Measurements from ENCODE around the gene COMMD7.
A peak's percentile ranks its signal among the peaks of the same experiment; 100 is the strongest.
"Not testable (repeated sequence)": the region's sequence is repeated elsewhere in the genome, so short reads cannot be mapped to it uniquely, and the experiment has no call there.

COMMD7 gene

GRCh38 chr20:32772046-32772445, 28.8 kb upstream of the COMMD7 start:
- no peak for DNase-seq
- intact Hi-C loops (cut with DNase I), result no loop called here

DNA sequence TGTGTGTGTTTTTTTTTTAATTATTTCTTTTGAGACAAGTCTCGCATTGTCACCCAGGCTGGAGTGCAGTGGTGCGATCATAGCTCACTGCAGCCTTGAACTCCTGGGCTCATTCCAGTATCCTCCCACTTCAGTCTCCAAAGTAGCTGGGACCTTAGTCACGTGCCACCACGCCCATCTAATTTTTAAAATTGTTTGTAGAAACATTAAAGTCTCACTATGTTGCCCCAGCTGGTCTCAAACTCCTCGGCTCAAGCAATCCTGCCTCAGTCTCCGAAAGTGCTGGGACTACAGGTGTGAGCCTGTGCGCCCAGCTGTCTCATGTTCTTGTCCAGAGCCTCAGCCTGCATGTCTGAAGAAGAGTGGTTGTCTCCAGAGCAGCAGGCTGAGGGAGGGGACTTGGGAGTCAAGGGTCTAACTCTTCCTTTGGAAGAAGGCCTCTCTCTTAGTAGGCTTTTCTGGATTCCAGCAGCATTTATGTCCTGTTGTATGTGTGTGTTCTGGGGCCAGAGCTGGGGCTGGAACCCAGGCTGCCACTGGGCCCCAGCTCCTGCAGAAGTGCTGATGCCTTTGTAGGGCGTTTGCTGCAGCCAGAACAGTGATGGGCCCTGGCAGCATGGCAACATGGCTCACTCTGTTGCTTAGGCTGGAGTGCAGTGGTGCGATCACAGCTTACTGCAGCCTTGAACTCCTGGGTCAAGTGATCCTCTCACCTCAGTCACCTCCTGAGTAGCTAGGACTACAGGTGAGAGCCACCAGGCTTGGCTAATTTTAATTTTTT, 24.3 kb upstream of the COMMD7 start:
- intact Hi-C loops (cut with DNase I), result no loop called here
- no peak for DNase-seq

GRCh38 chr20:32765230-32765875, 22.1 kb upstream of the COMMD7 start:
- intact Hi-C loops (cut with DNase I); DNase-seq: not testable (repeated sequence)

DNA sequence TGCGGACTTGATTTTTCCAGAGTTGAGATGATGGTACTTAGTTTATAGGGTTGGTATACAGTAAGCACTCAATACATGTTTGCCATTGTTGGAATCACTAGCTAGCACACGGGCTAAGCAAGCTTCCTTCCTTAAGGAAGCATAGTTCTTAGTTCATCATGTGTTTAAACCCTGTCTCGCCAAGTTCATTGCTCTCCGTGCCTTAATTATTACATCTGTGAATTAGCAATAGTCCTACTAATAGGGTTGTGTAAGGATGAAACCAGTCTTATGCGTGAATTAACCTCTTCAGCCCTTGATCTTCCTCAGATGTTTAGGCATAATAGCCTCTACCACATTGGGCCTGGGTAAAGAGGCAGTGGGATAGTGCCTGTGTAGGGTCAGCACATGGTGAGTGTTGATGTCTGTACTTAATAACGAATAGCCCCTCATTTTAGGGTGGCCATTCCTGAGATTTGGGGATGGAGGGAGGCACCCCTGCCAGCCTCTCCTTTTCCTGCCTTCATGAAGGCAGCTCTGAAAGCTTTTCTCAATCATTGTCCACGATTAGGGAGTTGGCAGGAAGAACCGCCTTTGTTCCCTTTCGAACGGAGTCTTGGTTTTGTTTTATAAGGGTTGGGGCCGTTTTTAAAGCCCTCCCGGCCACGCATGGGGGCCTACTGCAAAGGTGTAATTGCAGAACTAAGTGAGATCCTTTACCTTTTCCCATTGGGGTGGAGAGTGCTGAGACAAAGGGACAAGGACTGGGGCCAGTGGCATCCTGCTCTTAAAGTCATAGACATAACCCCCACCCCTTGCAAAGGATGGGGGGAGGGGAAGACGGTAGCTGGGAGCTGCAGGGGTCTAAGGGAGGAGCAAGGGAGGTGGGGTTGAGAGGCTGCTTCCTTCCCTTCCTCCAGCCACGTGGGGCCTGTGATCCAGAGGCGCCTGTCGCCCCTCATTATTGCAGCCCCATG, 21.0 kb upstream of the COMMD7 start:
- intact Hi-C loops (cut with DNase I), result no loop called here
- DNase-seq, result no peak

DNA sequence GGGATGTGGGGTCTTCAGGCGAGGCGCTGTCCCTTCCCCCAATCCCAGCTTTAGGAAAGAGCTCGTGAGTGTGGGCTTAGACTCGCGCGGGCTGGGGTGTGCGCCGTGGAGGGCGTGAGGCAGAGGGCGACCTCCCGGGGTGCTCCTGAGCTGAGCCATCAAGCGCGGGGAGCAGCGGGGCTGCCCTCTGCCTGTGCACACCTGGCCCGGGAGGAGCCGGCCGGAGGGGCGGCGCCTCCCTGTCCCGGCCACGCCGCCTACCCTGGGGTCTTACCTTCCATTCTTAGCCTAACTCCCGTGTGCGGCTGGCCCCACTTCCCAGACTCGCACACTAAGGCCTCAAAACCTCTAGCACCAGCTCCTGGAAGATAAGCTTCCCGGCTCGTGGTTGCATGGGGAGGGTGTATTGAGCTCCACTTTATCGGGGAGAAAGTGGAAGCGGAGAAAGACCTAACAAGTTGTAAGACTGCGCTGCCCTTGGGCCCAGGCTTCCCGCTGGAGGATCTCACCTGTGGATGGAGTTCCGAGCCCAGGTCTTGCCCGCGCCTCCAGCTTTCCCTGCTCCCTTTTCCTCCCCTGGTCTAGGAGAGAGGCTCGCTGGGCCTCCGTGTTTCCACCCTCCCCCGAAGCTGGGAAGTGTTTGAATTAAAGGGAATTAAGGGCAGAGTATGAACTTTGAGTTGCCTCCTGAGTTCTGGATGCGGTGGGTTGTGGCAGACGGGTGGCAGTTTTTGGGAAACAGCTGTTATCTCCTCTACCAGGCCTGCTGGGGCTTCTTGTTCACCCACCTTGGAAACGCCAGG, 20.1 kb upstream of the COMMD7 start:
- DNase-seq, result no peak

GRCh38 chr20:32762754-32763201, 19.5 kb upstream of the COMMD7 start:
- peak in 1 of 42 donors; percentile 11 for DNase-seq
- intact Hi-C loops (cut with DNase I), result no loop called here

More for the DNA sequence above, 20.1 kb upstream of the COMMD7 start:
- intact Hi-C loops (cut with DNase I), result no loop called here

- DNase-seq, result peak in 41 of 42 donors; percentile 31 to 86 (median 72)
- intact Hi-C loops (cut with DNase I), result no loop called here
These were observed 18.8 kb upstream of the COMMD7 start, which contains the start of gene DNMT3B for GRCh38 chr20:32761831-32762753. Gene DNMT3B (plus strand): TSS chr20:32762385. CDS start chr20:32780324, 17,939 bp downstream.

DNA sequence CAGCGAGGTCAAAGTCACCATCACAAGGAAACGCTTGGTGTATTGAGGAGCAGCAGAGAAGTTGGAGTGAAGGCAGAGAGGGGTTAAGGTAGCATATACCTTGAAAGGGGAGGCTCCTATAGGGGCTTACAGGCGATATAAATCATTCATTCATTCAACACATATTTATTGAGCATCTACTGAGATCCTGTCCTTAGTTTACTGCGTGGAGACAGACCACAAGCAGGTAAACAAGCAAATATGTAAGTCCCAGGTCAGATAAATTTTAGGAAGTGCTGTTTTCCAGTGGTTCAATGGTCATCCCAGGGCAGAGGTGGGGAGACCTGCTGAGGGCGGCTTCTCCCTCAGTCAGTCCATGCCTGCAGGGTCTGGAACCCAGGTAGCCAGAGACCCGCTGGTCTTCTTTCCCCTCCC, 18.2 kb upstream of the COMMD7 start:
- DNase-seq, result no peak
- intact Hi-C loops (cut with DNase I), result no loop called here

- no peak for DNase-seq
- intact Hi-C loops (cut with DNase I), result no loop called here
These were observed 12.9 kb upstream of the COMMD7 start for GRCh38 chr20:32756156-32756555.

DNA sequence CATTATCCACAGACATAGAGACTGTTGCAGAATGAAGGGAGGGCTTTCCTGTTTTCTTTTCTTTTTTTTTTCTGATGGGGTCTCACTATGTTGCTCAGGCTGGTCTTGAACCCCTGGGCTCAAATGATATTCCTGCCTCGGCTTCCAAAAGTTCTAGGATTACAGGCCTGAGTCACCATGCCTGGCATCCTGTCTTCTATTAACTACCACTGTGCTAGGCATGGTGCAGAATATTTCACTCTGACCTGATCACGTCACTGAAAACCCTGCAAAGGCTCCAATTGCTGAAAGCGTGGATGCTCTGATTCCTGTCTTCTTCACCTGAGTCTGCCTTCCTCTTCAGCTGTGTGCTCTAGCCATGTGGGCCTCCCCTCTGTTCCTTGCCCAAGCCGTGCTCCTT, 10.5 kb upstream of the COMMD7 start:
- intact Hi-C loops (cut with DNase I), result no loop called here
- no peak for DNase-seq

GRCh38 chr20:32752458-32753250, 9.4 kb upstream of the COMMD7 start:
- intact Hi-C loops (cut with DNase I), result no loop called here
- no peak for DNase-seq

DNA sequence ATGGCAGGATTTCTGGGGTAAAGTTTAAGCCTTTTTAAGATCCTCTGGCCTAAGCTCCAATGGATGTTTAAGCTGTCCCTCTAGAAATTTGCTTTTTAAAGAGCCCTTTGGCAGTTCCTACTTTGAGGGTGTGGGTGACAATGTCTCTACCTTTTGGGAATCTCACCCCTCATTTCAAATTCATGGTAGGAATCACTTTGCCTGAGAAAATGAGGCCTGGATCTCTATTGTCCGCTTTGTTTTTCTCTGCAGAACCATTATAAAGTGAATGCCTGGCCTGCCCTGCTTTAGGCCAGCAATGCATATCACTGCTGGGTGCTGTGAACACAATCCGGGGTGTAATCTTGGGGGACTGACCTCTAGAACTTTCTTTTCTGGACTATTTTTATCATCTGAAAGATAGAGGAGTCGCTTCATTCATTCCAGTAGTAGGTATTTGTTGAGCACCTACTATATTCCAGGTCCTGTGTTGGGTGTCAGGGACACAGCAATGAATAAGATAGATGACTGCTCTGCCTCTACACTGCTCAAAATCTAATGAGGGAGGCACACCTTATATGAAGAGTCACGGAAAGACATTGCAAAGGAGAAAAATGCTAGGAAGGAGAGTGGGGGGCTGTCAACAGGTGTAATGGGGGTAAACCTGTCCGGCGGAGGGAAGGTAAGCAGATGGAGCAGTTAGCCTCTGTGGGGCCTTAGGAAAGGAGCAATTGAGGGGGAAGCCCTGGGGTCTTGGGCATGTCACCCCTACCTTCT, 8.6 kb upstream of the COMMD7 start:
- intact Hi-C loops (cut with DNase I), result no loop called here
- no peak for DNase-seq

DNA sequence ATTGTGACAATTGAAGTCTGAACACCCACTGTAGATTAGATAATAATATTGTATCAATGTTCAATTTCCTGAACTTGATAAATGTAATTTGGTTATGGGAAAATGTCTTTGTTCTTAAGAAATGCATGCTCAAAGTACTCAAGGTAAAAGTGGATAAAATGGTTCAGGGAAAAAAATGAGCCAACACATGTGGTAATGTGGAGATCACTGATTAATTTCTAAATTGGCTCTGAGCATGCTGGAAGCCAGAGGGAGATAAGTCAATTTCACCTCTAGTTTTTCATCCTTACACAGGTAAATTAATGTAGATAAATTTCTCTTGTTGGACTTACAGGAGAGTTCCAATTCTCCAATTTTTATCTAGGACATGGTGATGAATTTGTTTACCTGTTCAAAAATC, 8.0 kb upstream of the COMMD7 start:
- intact Hi-C loops (cut with DNase I), result no loop called here
- DNase-seq, result no peak

GRCh38 chr20:32749914-32750637, 6.8 kb upstream of the COMMD7 start:
- peak in 1 of 42 donors; percentile 44 for DNase-seq
- intact Hi-C loops (cut with DNase I), result no loop called here

Data from head of caudate nucleus (tissue), 42 donors.